A673 (cell line): Measurements from ENCODE around the gene GPR17.

Experiments used
- EZH2 ChIP-seq: fragments of 200-600 bp; sonication (generic); IDR thresholded peaks from 2 replicates; pipeline ENCODE4 v1.6.1; 2017; ENCODE audit warnings: borderline replicate concordance, low read depth, mild to moderate bottlenecking, mixed read lengths, antibody characterized with exemption, low read length; ENCODE audit not compliant: poor library complexity, severe bottlenecking
- TF ChIP-seq, protein P1 (sequence below): fragments of 300-800, 200-600 bp; sonication (generic); conservative IDR thresholded peaks from 2 replicates; pipeline ENCODE4 v1.5.1; 2017; ENCODE audit warnings: low read depth, mild to moderate bottlenecking, antibody characterized with exemption, low read length, moderate library complexity, mixed read lengths

DNA sequence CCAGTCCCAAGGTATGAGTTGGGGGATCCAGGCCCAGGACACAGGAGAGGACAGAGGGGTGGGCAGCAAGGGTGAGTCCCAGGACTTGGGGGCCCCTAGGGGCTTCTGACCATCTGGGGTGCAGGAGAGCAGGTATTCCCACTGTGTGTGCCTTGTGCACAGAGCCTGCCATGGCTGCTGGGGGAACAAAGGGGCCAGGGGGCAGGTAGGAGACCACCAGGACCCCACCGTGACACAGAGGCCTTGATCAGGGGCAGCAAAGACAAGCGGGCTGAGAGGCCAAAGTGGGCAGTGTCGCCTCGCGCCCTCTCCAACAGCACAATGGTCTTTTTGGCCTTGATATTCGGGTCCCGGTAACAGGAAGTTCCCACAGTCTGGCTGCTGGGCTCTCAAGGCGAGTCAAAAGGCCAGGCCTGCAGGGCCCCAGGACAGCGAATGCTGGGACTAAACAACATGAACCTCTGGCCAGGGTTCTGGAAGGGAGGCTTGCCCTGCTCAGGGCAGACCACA lies 12.3 kb upstream of the GPR17 start:
- TF ChIP-seq, protein P1, sequence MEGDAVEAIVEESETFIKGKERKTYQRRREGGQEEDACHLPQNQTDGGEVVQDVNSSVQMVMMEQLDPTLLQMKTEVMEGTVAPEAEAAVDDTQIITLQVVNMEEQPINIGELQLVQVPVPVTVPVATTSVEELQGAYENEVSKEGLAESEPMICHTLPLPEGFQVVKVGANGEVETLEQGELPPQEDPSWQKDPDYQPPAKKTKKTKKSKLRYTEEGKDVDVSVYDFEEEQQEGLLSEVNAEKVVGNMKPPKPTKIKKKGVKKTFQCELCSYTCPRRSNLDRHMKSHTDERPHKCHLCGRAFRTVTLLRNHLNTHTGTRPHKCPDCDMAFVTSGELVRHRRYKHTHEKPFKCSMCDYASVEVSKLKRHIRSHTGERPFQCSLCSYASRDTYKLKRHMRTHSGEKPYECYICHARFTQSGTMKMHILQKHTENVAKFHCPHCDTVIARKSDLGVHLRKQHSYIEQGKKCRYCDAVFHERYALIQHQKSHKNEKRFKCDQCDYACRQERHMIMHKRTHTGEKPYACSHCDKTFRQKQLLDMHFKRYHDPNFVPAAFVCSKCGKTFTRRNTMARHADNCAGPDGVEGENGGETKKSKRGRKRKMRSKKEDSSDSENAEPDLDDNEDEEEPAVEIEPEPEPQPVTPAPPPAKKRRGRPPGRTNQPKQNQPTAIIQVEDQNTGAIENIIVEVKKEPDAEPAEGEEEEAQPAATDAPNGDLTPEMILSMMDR: no peak
- TF ChIP-seq EZH2: no peak
